Mesenchymal stem cell (in vitro differentiated cells and primary cell): ENCODE results near the gene ADARB2.

ENCODE experiments used
- DNase-seq: peaks from one replicate; pipeline ENCODE4 v3.0.0-alpha.2; 2013
- H2AFZ ChIP-seq: one replicate; pipeline ENCODE4 v1.6.1; 2013; ENCODE audit warnings: low read depth, mild to moderate bottlenecking, control low read depth, inconsistent platforms, low read length, moderate library complexity
- H2AK5ac ChIP-seq: 2 replicates; pipeline ENCODE4 v1.6.1; 2013; ENCODE audit warnings: low read length, moderate library complexity, mild to moderate bottlenecking, inconsistent platforms; ENCODE audit not compliant: severe bottlenecking
- H2BK120ac ChIP-seq: one replicate; pipeline ENCODE4 v1.6.1; 2013; ENCODE audit warnings: low read depth, mild to moderate bottlenecking, inconsistent platforms, low read length, moderate library complexity
- H2BK12ac ChIP-seq, 2 experiments: one replicate each; pipeline ENCODE4 v1.6.1; 2013; ENCODE audit warnings: inconsistent platforms in 2 of 2, low read length in 2 of 2, mild to moderate bottlenecking in 2 of 2, moderate library complexity in 2 of 2, control low read depth in 1 of 2
- H2BK15ac ChIP-seq: one replicate; pipeline ENCODE4 v1.6.1; 2013; ENCODE audit warnings: mild to moderate bottlenecking, low read depth, inconsistent platforms; ENCODE audit not compliant: poor library complexity, severe bottlenecking
- H2BK5ac ChIP-seq: 2 replicates; pipeline ENCODE4 v1.6.1; 2013; ENCODE audit warnings: low read depth, mild to moderate bottlenecking, low read length, control low read depth, inconsistent platforms; ENCODE audit not compliant: poor library complexity, severe bottlenecking
- H3K14ac ChIP-seq, 2 experiments: one replicate each; pipeline ENCODE4 v1.6.1; 2013; ENCODE audit warnings: inconsistent platforms in 2 of 2, low read length in 2 of 2, control low read depth in 1 of 2, mild to moderate bottlenecking in 1 of 2, moderate library complexity in 1 of 2
- H3K18ac ChIP-seq, 2 experiments: one replicate each; pipeline ENCODE4 v1.6.1; 2013; ENCODE audit warnings: inconsistent platforms in 2 of 2, low read length in 2 of 2, control low read depth in 1 of 2, low read depth in 1 of 2, mild to moderate bottlenecking in 1 of 2
- H3K23ac ChIP-seq, 2 experiments: one replicate each; pipeline ENCODE4 v1.6.1; 2013; ENCODE audit warnings: inconsistent platforms in 2 of 2, low read length in 2 of 2, mild to moderate bottlenecking in 2 of 2, moderate library complexity in 2 of 2, control low read depth in 1 of 2
- H3K27ac ChIP-seq: 2 replicates; pipeline ENCODE4 v1.5.1; 2013; ENCODE audit warnings: mild to moderate bottlenecking, moderate library complexity, low read length, control low read depth, inconsistent platforms; ENCODE audit not compliant: poor library complexity, severe bottlenecking
- H3K27me3 ChIP-seq, 2 experiments: 2 replicates each; pipeline versions ENCODE4 v1.6.1 to v1.7.0; 2013; ENCODE audit warnings: low read length in 2 of 2, mild to moderate bottlenecking in 2 of 2, moderate library complexity in 2 of 2, control low read depth in 1 of 2, inconsistent platforms in 1 of 2; ENCODE audit not compliant: control insufficient read depth in 1 of 2, insufficient read depth in 1 of 2
- H3K36me3 ChIP-seq, 2 experiments: 2 replicates each; pipeline versions ENCODE4 v1.6.1 to v1.7.0; 2013; ENCODE audit warnings: low read length in 2 of 2, control low read depth in 1 of 2, inconsistent platforms in 1 of 2, low read depth in 1 of 2, mild to moderate bottlenecking in 1 of 2; ENCODE audit not compliant: insufficient read depth in 2 of 2, control insufficient read depth in 1 of 2
- H3K4ac ChIP-seq, 2 experiments: one replicate each; pipeline ENCODE4 v1.6.1; 2013; ENCODE audit warnings: inconsistent platforms in 2 of 2, low read length in 2 of 2, mild to moderate bottlenecking in 2 of 2, moderate library complexity in 2 of 2, control low read depth in 1 of 2, low read depth in 1 of 2
- H3K4me1 ChIP-seq: 2 replicates; pipeline ENCODE4 v1.6.1; 2013; ENCODE audit warnings: low read depth, low read length, control low read depth; ENCODE audit not compliant: control insufficient read depth, insufficient read depth
- H3K4me2 ChIP-seq: 2 replicates; pipeline ENCODE4 v1.6.1; 2013; ENCODE audit warnings: low read length, mild to moderate bottlenecking, inconsistent platforms; ENCODE audit not compliant: poor library complexity, severe bottlenecking
- H3K4me3 ChIP-seq, 2 experiments: 2 replicates each; pipeline versions ENCODE4 v1.5.1 to v1.7.0; 2013; ENCODE audit warnings: low read length in 2 of 2, mild to moderate bottlenecking in 2 of 2, control low read depth in 1 of 2, low read depth in 1 of 2; ENCODE audit not compliant: insufficient read depth in 1 of 2
- H3K79me1 ChIP-seq: replicated peaks from 2 replicates; pipeline ENCODE4 v1.6.1; 2013; ENCODE audit warnings: mild to moderate bottlenecking, control low read depth, low read length, inconsistent platforms; ENCODE audit not compliant: poor library complexity, severe bottlenecking
- H3K9ac ChIP-seq: 2 replicates; pipeline ENCODE4 v1.7.0; 2013; ENCODE audit warnings: mild to moderate bottlenecking, low read length, moderate library complexity
- H3K9me3 ChIP-seq: 2 replicates; pipeline ENCODE4 v1.7.0; 2013; ENCODE audit warnings: mild to moderate bottlenecking, low read length; ENCODE audit not compliant: control insufficient read depth
- H4K8ac ChIP-seq: one replicate; pipeline ENCODE4 v1.6.1; 2013; ENCODE audit warnings: inconsistent platforms, mild to moderate bottlenecking, low read length, moderate library complexity
- H4K91ac ChIP-seq: one replicate; pipeline ENCODE4 v1.6.1; 2013; ENCODE audit warnings: mild to moderate bottlenecking, low read length, inconsistent platforms
- WGBS: methylation state at CpG from one replicate; pipeline ENCODE4 v1.1.7; 2013; ENCODE audit warnings: mixed read lengths; 5-methylcytosine and 5-hydroxymethylcytosine counted together

The ADARB2 gene

DNA sequence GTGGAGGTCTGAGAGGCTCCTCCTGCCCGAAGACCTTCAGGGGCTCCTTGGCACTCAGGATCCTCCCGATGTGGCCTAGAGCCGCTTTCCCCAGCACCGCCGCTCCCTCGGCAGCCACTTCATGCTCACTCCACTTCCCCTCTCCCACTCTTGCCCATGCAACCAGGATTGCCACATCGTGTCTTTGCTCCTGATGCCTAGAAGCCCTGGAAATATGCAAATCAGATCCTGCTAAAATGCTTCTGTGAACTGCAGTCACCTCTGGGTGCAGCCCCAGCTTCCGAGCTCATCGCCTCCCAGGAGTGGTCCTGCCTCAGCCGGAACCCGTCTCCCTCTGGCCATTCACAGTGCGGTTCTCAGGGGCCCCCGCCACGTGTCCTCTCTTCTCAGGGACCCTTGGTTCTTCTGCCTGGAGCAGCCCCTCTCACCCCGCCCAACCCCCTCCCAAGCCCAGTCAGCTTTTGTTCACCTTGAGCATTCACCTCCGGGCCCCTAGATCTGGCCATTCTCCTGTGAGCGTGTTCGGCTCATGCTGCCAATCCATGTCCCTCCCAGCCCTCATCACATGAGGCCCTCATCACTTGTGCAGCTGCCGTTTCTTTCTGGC, 175.5 kb downstream of the ADARB2 start:
- no peak overlapping the region for H2BK5ac ChIP-seq
- H3K4me3 ChIP-seq = no peak overlapping the region
- H3K9ac ChIP-seq = no peak overlapping the region
- H4K8ac ChIP-seq = no peak overlapping the region
- no peak overlapping the region for H2BK15ac ChIP-seq
- H3K9me3 ChIP-seq = no peaks in the 10 kb centered on the region
- H2AFZ ChIP-seq = no peak overlapping the region
- no peak overlapping the region for H3K4me2 ChIP-seq
- no peak overlapping the region for H3K18ac ChIP-seq
- no peak overlapping the region for H3K14ac ChIP-seq
- peaks cover 0 to 4% of the 10 kb centered on the region in 2 experiments for H3K27me3 ChIP-seq
- no peaks in the 10 kb centered on the region for H3K36me3 ChIP-seq
- H2BK120ac ChIP-seq = no peak overlapping the region
- WGBS = 77% methylated on average over 19 of the region's 19 CpGs
- H3K4me1 ChIP-seq = no peaks in the 10 kb centered on the region
- H3K27ac ChIP-seq = no peak overlapping the region
- H3K79me1 ChIP-seq = no peaks in the 10 kb centered on the region
- no peak overlapping the region for H2AK5ac ChIP-seq
- H2BK12ac ChIP-seq = no peak overlapping the region
- no peak overlapping the region for H4K91ac ChIP-seq
- H3K4ac ChIP-seq = no peak overlapping the region
- DNase-seq = no peak
- H3K23ac ChIP-seq = no peak overlapping the region

DNA sequence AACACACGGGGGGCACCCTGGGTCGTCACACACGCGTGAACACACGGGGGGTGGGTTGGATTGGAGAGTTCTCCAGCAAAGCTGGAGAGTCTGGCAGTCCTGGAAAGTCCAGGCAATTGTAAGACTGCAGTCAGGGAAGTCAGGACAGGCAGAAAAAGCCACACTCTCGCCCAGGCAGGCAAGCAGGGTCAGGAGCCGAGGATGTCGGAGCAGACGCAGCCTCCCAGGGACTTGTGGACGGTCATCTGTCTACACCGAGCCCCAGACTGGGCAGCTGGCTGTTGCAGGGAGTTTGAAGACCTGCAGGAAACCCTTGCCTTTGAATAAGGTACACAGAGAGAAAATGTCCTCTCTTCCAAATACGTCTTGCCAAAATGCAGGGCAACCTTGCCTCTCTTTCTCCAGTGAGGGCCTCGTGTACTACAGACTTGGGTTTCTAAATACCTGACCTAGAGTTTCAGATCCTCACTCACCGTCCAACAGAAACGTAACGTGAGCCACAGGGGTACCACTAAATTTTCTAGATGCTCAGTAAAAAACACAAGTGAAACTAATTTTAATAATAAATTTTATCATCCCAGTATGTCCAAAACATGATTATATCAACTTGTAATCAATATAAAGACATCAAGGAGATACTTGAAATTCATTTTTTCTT, 176.7 kb downstream of the ADARB2 start:
- 79% methylated on average over 16 of the region's 16 CpGs for WGBS
- no peak overlapping the region for H2BK12ac ChIP-seq
- no peak overlapping the region for H3K4me3 ChIP-seq
- H2AK5ac ChIP-seq = no peak overlapping the region
- no peaks in the 10 kb centered on the region for H3K9me3 ChIP-seq
- H4K91ac ChIP-seq = no peak overlapping the region
- no peak overlapping the region for H2BK5ac ChIP-seq
- H3K9ac ChIP-seq = no peak overlapping the region
- no peak overlapping the region for H3K14ac ChIP-seq
- no peaks in the 10 kb centered on the region for H3K36me3 ChIP-seq
- H3K4me1 ChIP-seq = no peaks in the 10 kb centered on the region
- no peak overlapping the region for H3K18ac ChIP-seq
- H2AFZ ChIP-seq = no peak overlapping the region
- no peaks in the 10 kb centered on the region for H3K79me1 ChIP-seq
- no peak overlapping the region for H3K4ac ChIP-seq
- DNase-seq = no peak
- H2BK15ac ChIP-seq = no peak overlapping the region
- no peak overlapping the region for H3K23ac ChIP-seq
- peaks cover 0 to 4% of the 10 kb centered on the region in 2 experiments for H3K27me3 ChIP-seq
- no peak overlapping the region for H3K27ac ChIP-seq
- no peak overlapping the region for H2BK120ac ChIP-seq
- H3K4me2 ChIP-seq = no peak overlapping the region
- no peak overlapping the region for H4K8ac ChIP-seq

DNA sequence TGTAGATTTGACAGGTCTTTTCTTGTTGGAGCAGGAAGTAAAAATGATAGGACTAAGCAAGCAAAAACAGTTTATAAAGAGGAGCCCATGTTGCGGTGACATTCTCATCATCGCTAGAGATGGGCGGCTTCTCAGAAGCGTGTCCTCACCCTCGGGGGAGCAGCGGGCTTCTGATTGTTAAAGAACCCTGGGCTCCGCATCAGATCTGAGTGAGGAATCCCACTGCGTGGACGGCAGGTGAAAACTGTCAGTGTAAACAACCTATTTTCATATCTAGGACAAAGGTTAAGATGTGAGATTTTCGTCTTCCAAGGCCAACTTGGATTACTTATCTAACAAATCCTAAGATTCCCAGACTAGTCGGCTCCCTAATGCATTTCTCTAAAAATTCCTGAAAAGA, 177.6 kb downstream of the ADARB2 start:
- H3K18ac ChIP-seq = no peak overlapping the region
- H3K4ac ChIP-seq = no peak overlapping the region
- no peak overlapping the region for H2AFZ ChIP-seq
- H3K14ac ChIP-seq = no peak overlapping the region
- H4K91ac ChIP-seq = no peak overlapping the region
- H3K9me3 ChIP-seq = no peaks in the 10 kb centered on the region
- H2BK15ac ChIP-seq = no peak overlapping the region
- no peak overlapping the region for H3K23ac ChIP-seq
- no peaks in the 10 kb centered on the region for H3K36me3 ChIP-seq
- WGBS = 56% methylated on average over 11 of the region's 11 CpGs
- H3K4me3 ChIP-seq = no peak overlapping the region
- H2BK120ac ChIP-seq = no peak overlapping the region
- H3K27me3 ChIP-seq = peaks cover 0 to 4% of the 10 kb centered on the region in 2 experiments
- no peak overlapping the region for H3K9ac ChIP-seq
- no peak overlapping the region for H2BK12ac ChIP-seq
- H4K8ac ChIP-seq = no peak overlapping the region
- H3K27ac ChIP-seq = no peak overlapping the region
- H3K79me1 ChIP-seq = no peaks in the 10 kb centered on the region
- H3K4me2 ChIP-seq = no peak overlapping the region
- no peaks in the 10 kb centered on the region for H3K4me1 ChIP-seq
- H2AK5ac ChIP-seq = no peak overlapping the region
- DNase-seq = no peak
- H2BK5ac ChIP-seq = no peak overlapping the region

DNA sequence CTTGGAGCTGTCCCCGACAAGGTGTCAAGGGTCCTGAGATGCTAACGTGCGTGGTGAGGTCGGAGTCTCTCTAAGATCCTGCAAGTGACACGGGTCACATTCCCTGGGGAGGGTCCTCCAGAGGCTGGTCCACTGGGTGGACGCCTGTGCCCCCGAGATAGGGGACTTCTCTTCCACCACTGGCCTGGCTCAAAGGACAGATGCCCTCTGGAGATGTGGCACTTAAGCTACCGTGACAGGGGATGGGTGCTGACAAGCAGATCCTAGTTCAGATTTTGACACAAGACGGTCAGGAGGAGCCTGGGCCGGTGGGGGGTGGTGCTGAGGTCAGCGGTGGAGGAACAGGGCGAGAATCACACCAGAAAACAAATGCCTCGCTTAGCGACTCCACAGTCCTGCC, 178.0 kb downstream of the ADARB2 start:
- Histone ChIP-seq H3K27ac (no peak overlapping the region), H2BK5ac (no peak overlapping the region), H3K79me1 (no peaks in the 10 kb centered on the region), H3K4ac (no peak overlapping the region), H3K4me3 (no peak overlapping the region), H3K36me3 (no peaks in the 10 kb centered on the region), H2AFZ (no peak overlapping the region), H3K27me3 (peaks cover 0 to 4% of the 10 kb centered on the region in 2 experiments), H3K23ac (no peak overlapping the region), H3K9me3 (no peaks in the 10 kb centered on the region), H2AK5ac (no peak overlapping the region), H4K91ac (no peak overlapping the region), H2BK120ac (no peak overlapping the region), H3K14ac (no peak overlapping the region), H3K9ac (no peak overlapping the region), H2BK15ac (no peak overlapping the region), H4K8ac (no peak overlapping the region), H3K4me1 (no peaks in the 10 kb centered on the region), H2BK12ac (no peak overlapping the region), H3K18ac (no peak overlapping the region), H3K4me2 (no peak overlapping the region)
- no peak for DNase-seq
- WGBS = 62% methylated on average over 14 of the region's 14 CpGs
